Measurements from ENCODE around the gene PXYLP1. TPM values are rescaled to one million over a fixed set of nuclear protein-coding genes. Genes with fewer than 3 reads are reported as not detected.

PXYLP1 gene
- total RNA-seq, 1 experiment from 2014 or later: 11.3 TPM

GRCh38 chr3:141227216-141227615 lies 4.4 kb upstream of the PXYLP1 start:
- no peaks in the 10 kb centered on the region for H3K27me3 ChIP-seq (replicated peaks; ENCODE audit: insufficient read depth, low read depth, low read length, poor library complexity)
- no peak overlapping the region for H3K4me3 ChIP-seq (ENCODE audit: low read depth, low read length, poor library complexity, severe bottlenecking)
- H3K4me1 ChIP-seq (ENCODE audit: insufficient read depth, low read length, poor library complexity, severe bottlenecking): peaks cover 13% of the 10 kb centered on the region
- peaks cover 11% of the 10 kb centered on the region for H3K9me3 ChIP-seq (ENCODE audit: low read depth, low read length, poor library complexity, severe bottlenecking)
- intact Hi-C loops (cut with micrococcal nuclease; ENCODE audit: unreplicated experiment): no loop called here
- ChIA-PET CTCF (no interaction called here), POLR2A (ENCODE audit: low non-redundant PET) (no interaction called here)
- no peak overlapping the region for H3K27ac ChIP-seq (ENCODE audit: low read depth, low read length, poor library complexity, severe bottlenecking)
- TF ChIP-seq CTCF (conservative IDR thresholded peaks at IDR 0.05; ENCODE audit: low read depth, low read length) (no peak), EZH2 (IDR thresholded peaks at IDR 0.05; ENCODE audit: borderline replicate concordance, low read depth, low read length, poor library complexity, severe bottlenecking) (no peak)
- DNase-seq (ENCODE audit: low spot score): no peak
- H3K36me3 ChIP-seq (ENCODE audit: insufficient read depth, low read length, poor library complexity, severe bottlenecking): no peaks in the 10 kb centered on the region
- BruUV-seq (replicated peaks): no TSS peak

- no peak for TF ChIP-seq CTCF (conservative IDR thresholded peaks at IDR 0.05; ENCODE audit: low read depth, low read length)
- TF ChIP-seq EZH2 (IDR thresholded peaks at IDR 0.05; ENCODE audit: borderline replicate concordance, low read depth, low read length, poor library complexity, severe bottlenecking): no peak
- H3K27ac ChIP-seq (ENCODE audit: low read depth, low read length, poor library complexity, severe bottlenecking): no peak overlapping the region
- no peaks in the 10 kb centered on the region for H3K27me3 ChIP-seq (replicated peaks; ENCODE audit: insufficient read depth, low read depth, low read length, poor library complexity)
- H3K4me3 ChIP-seq (ENCODE audit: low read depth, low read length, poor library complexity, severe bottlenecking): no peak overlapping the region
- ChIA-PET CTCF (no interaction called here), POLR2A (ENCODE audit: low non-redundant PET) (no interaction called here)
- no peaks in the 10 kb centered on the region for H3K36me3 ChIP-seq (ENCODE audit: insufficient read depth, low read length, poor library complexity, severe bottlenecking)
- BruUV-seq (replicated peaks): no TSS peak
- H3K9me3 ChIP-seq (ENCODE audit: low read depth, low read length, poor library complexity, severe bottlenecking): peaks cover 11% of the 10 kb centered on the region
- intact Hi-C loops (cut with micrococcal nuclease; ENCODE audit: unreplicated experiment): no loop called here
- H3K4me1 ChIP-seq (ENCODE audit: insufficient read depth, low read length, poor library complexity, severe bottlenecking): peaks cover 13% of the 10 kb centered on the region
- DNase-seq (ENCODE audit: low spot score): peak; percentile 77
These were observed 3.9 kb upstream of the PXYLP1 start for GRCh38 chr3:141227752-141228151.

- no TSS peak for BruUV-seq (replicated peaks)
- Histone ChIP-seq H3K27me3 (replicated peaks; ENCODE audit: insufficient read depth, low read depth, low read length, poor library complexity) (no peaks in the 10 kb centered on the region), H3K9me3 (ENCODE audit: low read depth, low read length, poor library complexity, severe bottlenecking) (peaks cover 9% of the 10 kb centered on the region), H3K36me3 (ENCODE audit: insufficient read depth, low read length, poor library complexity, severe bottlenecking) (no peaks in the 10 kb centered on the region), H3K4me1 (ENCODE audit: insufficient read depth, low read length, poor library complexity, severe bottlenecking) (peaks cover 13% of the 10 kb centered on the region), H3K27ac (ENCODE audit: low read depth, low read length, poor library complexity, severe bottlenecking) (no peak overlapping the region), H3K4me3 (ENCODE audit: low read depth, low read length, poor library complexity, severe bottlenecking) (no peak overlapping the region)
- intact Hi-C loops (cut with micrococcal nuclease; ENCODE audit: unreplicated experiment): no loop called here
- POLR2A ChIA-PET (ENCODE audit: low non-redundant PET): no interaction called here
- TF ChIP-seq CTCF (conservative IDR thresholded peaks at IDR 0.05; ENCODE audit: low read depth, low read length): no peak
- TF ChIP-seq EZH2 (IDR thresholded peaks at IDR 0.05; ENCODE audit: borderline replicate concordance, low read depth, low read length, poor library complexity, severe bottlenecking): no peak
- CTCF ChIA-PET: no interaction called here
- no peak for DNase-seq (ENCODE audit: low spot score)
These were observed 3.2 kb upstream of the PXYLP1 start for GRCh38 chr3:141228395-141228794.

All from A673 (cell line).